Loucy (cell line): Measurements from ENCODE around the gene TACR3.
"Not testable (repeated sequence)": the region's sequence is repeated elsewhere in the genome, so short reads cannot be mapped to it uniquely, and the experiment has no call there.

Source experiments
- H2AFZ ChIP-seq: fragments of 200-600 bp; sonication (generic); 2 replicates; pipeline ENCODE4 v1.6.0; 2016; ENCODE audit warnings: antibody characterized with exemption, mild to moderate bottlenecking, low read length, moderate library complexity
- H3F3A ChIP-seq: fragments of 200-600 bp; 2 replicates; pipeline ENCODE4 v1.6.0; 2016; ENCODE audit warnings: antibody characterized with exemption, low read depth, mild to moderate bottlenecking
- H3K27me3 ChIP-seq: fragments of 200-600 bp; sonication (generic); 2 replicates; pipeline ENCODE4 v1.6.1; 2014; ENCODE audit warnings: low read length, mild to moderate bottlenecking; ENCODE audit not compliant: insufficient read depth, poor library complexity, severe bottlenecking
- H3K36me3 ChIP-seq: fragments of 200-600 bp; sonication (generic); 2 replicates; pipeline ENCODE4 v1.6.1; 2016; ENCODE audit warnings: low read length; ENCODE audit not compliant: insufficient read depth
- H3K4me1 ChIP-seq: fragments of 200-600 bp; sonication (generic); 2 replicates; pipeline ENCODE4 v1.5.1; 2014; ENCODE audit warnings: low read length, mild to moderate bottlenecking; ENCODE audit not compliant: insufficient read depth, poor library complexity, severe bottlenecking
- H3K4me2 ChIP-seq: fragments of 200-600 bp; sonication (generic); 2 replicates; pipeline ENCODE4 v1.6.0; 2014; ENCODE audit warnings: antibody characterized with exemption, low read length, low read depth, mild to moderate bottlenecking; ENCODE audit not compliant: poor library complexity, severe bottlenecking
- H3K4me3 ChIP-seq: fragments of 200-600 bp; sonication (generic); 2 replicates; pipeline ENCODE4 v1.5.1; 2014; ENCODE audit warnings: low read length, mild to moderate bottlenecking, mixed read lengths; ENCODE audit not compliant: poor library complexity, severe bottlenecking
- H3K79me2 ChIP-seq: fragments of 200-600 bp; sonication (generic); 2 replicates; pipeline ENCODE4 v1.6.1; 2014; ENCODE audit warnings: low read length; ENCODE audit not compliant: insufficient read depth
- H3K9ac ChIP-seq: fragments of 200-600 bp; sonication (generic); 2 replicates; pipeline ENCODE4 v1.6.0; 2014; ENCODE audit warnings: mild to moderate bottlenecking, low read depth, low read length, moderate library complexity; ENCODE audit not compliant: poor library complexity, severe bottlenecking
- H3K9me2 ChIP-seq: fragments of 200-600 bp; sonication (generic); replicated peaks from 2 replicates; pipeline ENCODE4 v1.6.1; 2016; ENCODE audit warnings: low read depth, low read length, mixed read lengths
- H3K9me3 ChIP-seq: fragments of 200-600 bp; sonication (generic); 2 replicates; pipeline ENCODE4 v1.6.1; 2014; ENCODE audit warnings: mild to moderate bottlenecking, antibody characterized with exemption, low read length, low read depth; ENCODE audit not compliant: insufficient read depth
- H4K20me1 ChIP-seq: fragments of 200-600 bp; sonication (generic); 2 replicates; pipeline ENCODE4 v1.6.0; 2014; ENCODE audit warnings: antibody characterized with exemption, low read length, mild to moderate bottlenecking; ENCODE audit not compliant: insufficient read depth, poor library complexity, severe bottlenecking
- EZH2phosphoT487 ChIP-seq: fragments of 200-600 bp; IDR thresholded peaks from 2 replicates; pipeline ENCODE4 v1.6.1; 2018; ENCODE audit warnings: antibody characterized with exemption, mild to moderate bottlenecking, moderate library complexity, borderline replicate concordance
- TF ChIP-seq, protein P1 (sequence below): fragments of 200-600 bp; sonication (generic); conservative IDR thresholded peaks from 2 replicates; pipeline ENCODE4 v1.5.1; 2014; ENCODE audit warnings: mild to moderate bottlenecking, antibody characterized with exemption, low read length

TACR3 gene

DNA sequence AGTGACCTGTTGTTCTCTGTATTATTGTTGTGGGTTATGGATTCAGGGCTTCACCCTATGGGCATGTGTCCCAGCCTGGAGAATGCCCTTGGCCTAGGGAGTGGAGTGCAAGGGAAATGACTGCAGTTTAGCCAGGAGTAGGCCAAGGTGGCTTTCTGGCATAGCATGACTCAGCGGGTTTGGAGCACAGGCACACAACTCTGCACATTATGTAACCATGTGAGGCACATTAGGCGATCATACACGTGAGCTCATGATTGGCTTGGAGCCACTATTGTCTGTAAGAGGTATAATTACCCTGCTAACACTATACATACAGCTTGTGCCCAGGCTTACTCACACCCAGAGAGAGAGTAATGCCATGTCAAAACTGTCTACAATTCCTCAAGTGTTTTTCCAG is 35.1 kb upstream of the TACR3 start:
- Histone ChIP-seq H3K36me3 (no peaks in the 10 kb centered on the region), H3K4me2 (no peak overlapping the region), H3K79me2 (no peaks in the 10 kb centered on the region), H3F3A (no peaks in the 10 kb centered on the region), H4K20me1 (no peaks in the 10 kb centered on the region), H3K4me1 (no peaks in the 10 kb centered on the region), H3K9ac (no peak overlapping the region), H3K27me3 (no peaks in the 10 kb centered on the region), H3K4me3 (no peak overlapping the region), H3K9me2 (no peaks in the 10 kb centered on the region), H3K9me3 (no peaks in the 10 kb centered on the region), H2AFZ (no peak overlapping the region)
- no peak for TF ChIP-seq EZH2phosphoT487
- TF ChIP-seq, protein P1, sequence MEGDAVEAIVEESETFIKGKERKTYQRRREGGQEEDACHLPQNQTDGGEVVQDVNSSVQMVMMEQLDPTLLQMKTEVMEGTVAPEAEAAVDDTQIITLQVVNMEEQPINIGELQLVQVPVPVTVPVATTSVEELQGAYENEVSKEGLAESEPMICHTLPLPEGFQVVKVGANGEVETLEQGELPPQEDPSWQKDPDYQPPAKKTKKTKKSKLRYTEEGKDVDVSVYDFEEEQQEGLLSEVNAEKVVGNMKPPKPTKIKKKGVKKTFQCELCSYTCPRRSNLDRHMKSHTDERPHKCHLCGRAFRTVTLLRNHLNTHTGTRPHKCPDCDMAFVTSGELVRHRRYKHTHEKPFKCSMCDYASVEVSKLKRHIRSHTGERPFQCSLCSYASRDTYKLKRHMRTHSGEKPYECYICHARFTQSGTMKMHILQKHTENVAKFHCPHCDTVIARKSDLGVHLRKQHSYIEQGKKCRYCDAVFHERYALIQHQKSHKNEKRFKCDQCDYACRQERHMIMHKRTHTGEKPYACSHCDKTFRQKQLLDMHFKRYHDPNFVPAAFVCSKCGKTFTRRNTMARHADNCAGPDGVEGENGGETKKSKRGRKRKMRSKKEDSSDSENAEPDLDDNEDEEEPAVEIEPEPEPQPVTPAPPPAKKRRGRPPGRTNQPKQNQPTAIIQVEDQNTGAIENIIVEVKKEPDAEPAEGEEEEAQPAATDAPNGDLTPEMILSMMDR, result no peak

DNA sequence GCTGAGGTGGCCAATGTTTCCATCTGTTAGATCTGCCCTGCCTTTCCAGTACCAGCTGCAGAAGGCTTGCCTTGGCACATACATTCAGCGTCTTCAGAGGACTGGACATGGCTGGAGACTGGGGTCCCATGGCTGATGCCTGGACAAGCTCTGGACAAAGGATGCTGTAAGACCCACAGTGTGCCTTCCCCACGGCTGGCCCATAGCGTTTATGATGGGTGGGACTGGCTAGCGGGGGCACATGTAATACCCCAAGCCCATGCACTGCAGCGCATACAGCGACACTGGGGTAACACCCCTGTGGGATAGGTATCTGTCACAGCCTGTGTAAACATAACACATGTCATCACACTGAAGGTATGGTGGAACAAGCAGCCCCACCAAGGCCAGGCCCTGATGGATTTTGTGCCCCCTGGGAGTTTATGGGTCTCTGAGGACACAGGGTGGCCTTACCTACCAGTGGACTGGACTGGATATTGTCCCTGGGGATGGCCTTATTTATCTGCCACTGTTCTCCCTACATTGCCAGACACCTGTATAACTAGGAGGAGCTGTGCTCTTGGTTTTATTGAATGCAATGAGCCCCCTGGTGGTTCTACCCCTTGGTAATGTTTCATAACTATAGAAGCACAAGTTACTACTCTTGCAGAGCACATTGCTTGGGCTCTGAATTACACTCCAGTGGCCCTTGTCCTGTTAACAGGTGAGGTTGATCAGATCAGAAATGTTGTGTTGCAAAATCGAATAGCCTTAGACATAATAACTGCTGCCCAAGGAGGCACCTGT is 34.3 kb upstream of the TACR3 start:
- Histone ChIP-seq H3K79me2 (no peaks in the 10 kb centered on the region), H3K27me3 (no peaks in the 10 kb centered on the region), H3K4me3 (no peak overlapping the region), H2AFZ (no peak overlapping the region), H3K36me3 (no peaks in the 10 kb centered on the region), H3K9ac (no peak overlapping the region), H3K9me2 (no peaks in the 10 kb centered on the region), H3K9me3 (no peaks in the 10 kb centered on the region), H3K4me1 (no peaks in the 10 kb centered on the region), H3K4me2 (no peak overlapping the region), H3F3A (no peaks in the 10 kb centered on the region), H4K20me1 (no peaks in the 10 kb centered on the region)
- no peak for TF ChIP-seq EZH2phosphoT487
- TF ChIP-seq, protein P1, result peak; percentile 37

DNA sequence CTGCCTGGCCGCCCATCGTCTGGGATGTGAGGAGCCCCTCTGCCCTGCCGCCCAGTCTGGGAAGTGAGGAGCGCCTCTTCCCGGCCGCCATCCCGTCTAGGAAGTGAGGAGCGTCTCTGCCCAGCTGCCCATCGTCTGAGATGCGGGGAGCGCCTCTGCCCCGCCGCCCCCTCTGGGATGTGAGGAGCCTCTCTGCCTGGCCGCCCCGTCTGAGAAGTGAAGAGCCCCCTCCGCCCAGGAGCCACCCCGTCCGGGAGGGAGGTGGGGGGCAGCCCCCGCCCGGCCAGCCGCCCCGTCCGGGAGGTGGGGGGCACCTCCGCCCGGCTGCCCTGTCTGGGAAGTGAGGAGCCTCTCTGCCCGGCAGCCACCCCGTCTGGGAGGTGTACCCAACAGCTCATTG is 3.4 kb upstream of the TACR3 start:
- H3K4me1 ChIP-seq, H3K36me3 ChIP-seq, H3K9me2 ChIP-seq, H3K9ac ChIP-seq, H2AFZ ChIP-seq, H3K9me3 ChIP-seq, H3K27me3 ChIP-seq, H3K4me2 ChIP-seq, H3K79me2 ChIP-seq, H4K20me1 ChIP-seq, H3F3A ChIP-seq, H3K4me3 ChIP-seq: not testable (repeated sequence)

DNA sequence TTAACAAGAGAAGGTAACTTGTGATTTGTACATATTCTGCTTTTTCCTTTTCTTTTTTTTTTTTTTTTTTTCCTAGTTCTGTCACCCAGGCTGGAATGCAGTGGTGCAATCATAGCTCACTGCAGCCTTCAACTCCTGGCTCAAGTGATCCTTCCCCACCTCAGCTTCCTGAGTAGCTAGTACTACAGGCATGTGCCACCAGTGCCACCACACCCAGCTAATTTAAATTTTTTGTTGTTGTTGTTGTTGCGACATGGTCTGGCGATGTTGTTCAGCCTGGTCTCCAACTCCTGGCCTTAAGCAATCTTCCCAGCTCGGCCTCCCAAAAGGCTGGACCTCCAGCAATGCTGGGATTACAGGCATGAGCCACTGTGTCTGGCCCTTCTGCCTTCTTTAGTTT is 1.5 kb upstream of the TACR3 start:
- no peaks in the 10 kb centered on the region for H3K36me3 ChIP-seq
- no peak overlapping the region for H3K4me3 ChIP-seq
- no peaks in the 10 kb centered on the region for H3K9me2 ChIP-seq
- no peaks in the 10 kb centered on the region for H3K27me3 ChIP-seq
- no peak overlapping the region for H3K4me2 ChIP-seq
- H4K20me1 ChIP-seq, result no peaks in the 10 kb centered on the region
- no peak for TF ChIP-seq EZH2phosphoT487
- TF ChIP-seq, protein P1, result no peak
- no peaks in the 10 kb centered on the region for H3F3A ChIP-seq
- no peaks in the 10 kb centered on the region for H3K4me1 ChIP-seq
- H3K79me2 ChIP-seq, result no peaks in the 10 kb centered on the region
- no peaks in the 10 kb centered on the region for H3K9me3 ChIP-seq
- no peak overlapping the region for H3K9ac ChIP-seq
- H2AFZ ChIP-seq, result no peak overlapping the region
